K562 (cell line): ENCODE results near the gene B3GALNT2. TPM values are rescaled to one million over a fixed set of nuclear protein-coding genes. Genes with fewer than 3 reads are reported as not detected.

ENCODE experiments used
- ATAC-seq: fragments of 200-7000 bp; cut with Tn5 transposase; 3 replicates; pipeline ENCODE4 v1.9.1; 2020; ENCODE audit warnings: moderate library complexity
- BruUV-seq: library from RNA; stranded (reverse); fragments of 400-500 nt; replicated peaks from 2 replicates; lab custom pipeline; 2021; lab: Mats Ljungman, UMichigan
- CTCF ChIA-PET: fragments of 300-600 bp; formaldehyde crosslinking; extraction: SDS; loops from one replicate; lab custom pipeline; 2021; ENCODE audit warnings: low intra/inter-chr PET ratio; lab: Yijun Ruan, JAX
- POLR2A ChIA-PET: fragments of 300-600, 350-650 bp; sonication (Branson Sonifier 250); formaldehyde crosslinking; extraction: SDS; loops from one replicate; lab custom pipeline; 2021; ENCODE audit warnings: antibody characterized with exemption, inconsistent platforms; lab: Yijun Ruan, JAX
- DNase-seq, 4 experiments: peaks; one replicate each; pipeline versions ENCODE4 v3.0.0 to v3.0.0-alpha.2; 2011 to 2018; ENCODE audit warnings: low spot score in 3 of 4, mixed read lengths in 3 of 4; ENCODE audit errors: extremely low read depth in 1 of 4
- FAIRE-seq: peaks from 2 replicates; lab custom pipeline; 2011; peaks lifted over from hg19 to GRCh38; lab: Jason Lieb, UNC
- H2AFZ ChIP-seq: 2 replicates; pipeline ENCODE4 v1.6.0; 2011; ENCODE audit warnings: low read depth, low read length, control low read depth, inconsistent platforms
- H3K27ac ChIP-seq: fragments of 200-600 bp; 3 replicates; pipeline ENCODE4 v1.8.0; 2011; ENCODE audit warnings: low read depth, mild to moderate bottlenecking, control low read depth, inconsistent platforms, low read length, moderate library complexity, mixed read lengths; ENCODE audit errors: extremely low read depth
- H3K27me3 ChIP-seq, 2 experiments: fragments of 300-600 bp in 1 of 2; 2 replicates in 1 of 2; 3 replicates in 1 of 2; pipeline versions ENCODE4 v1.6.0 to v1.8.0; 2011; ENCODE audit warnings: inconsistent platforms in 2 of 2, low read length in 2 of 2, mild to moderate bottlenecking in 1 of 2, mixed read lengths in 1 of 2, moderate library complexity in 1 of 2; ENCODE audit not compliant: control insufficient read depth in 2 of 2, insufficient read depth in 2 of 2
- H3K36me3 ChIP-seq: fragments of 300-600 bp; 3 replicates; pipeline ENCODE4 v1.8.0; 2011; ENCODE audit warnings: mild to moderate bottlenecking, low read length, inconsistent platforms; ENCODE audit not compliant: control insufficient read depth, insufficient read depth
- H3K4me1 ChIP-seq, 2 experiments: fragments of 200-600 bp in 1 of 2; replicated peaks in 1 of 2; 2 replicates in 1 of 2; 3 replicates in 1 of 2; pipeline versions ENCODE4 v1.5.1 to v1.8.0; 2011; ENCODE audit warnings: inconsistent platforms in 2 of 2, low read length in 2 of 2, mild to moderate bottlenecking in 1 of 2, mixed read lengths in 1 of 2, moderate library complexity in 1 of 2; ENCODE audit not compliant: control insufficient read depth in 2 of 2, insufficient read depth in 2 of 2
- H3K4me2 ChIP-seq: 2 replicates; pipeline ENCODE4 v1.6.1; 2011; ENCODE audit warnings: low read length, control low read depth, inconsistent platforms, mixed read lengths; ENCODE audit not compliant: insufficient read depth
- H3K4me3 ChIP-seq: fragments of 200-600 bp; sonication (generic), shearing (Covaris generic); 2 replicates; pipeline ENCODE4 v1.5.1; 2016; ENCODE audit warnings: control low read depth, inconsistent platforms
- H3K79me2 ChIP-seq: fragments of 200-600 bp; 3 replicates; pipeline ENCODE4 v1.8.0; 2011; ENCODE audit warnings: low read length, inconsistent platforms; ENCODE audit not compliant: control insufficient read depth, insufficient read depth
- H3K9ac ChIP-seq, 2 experiments: 2 replicates each; pipeline versions ENCODE4 v1.6.0 to v1.6.1; 2011; ENCODE audit warnings: low read depth in 2 of 2, low read length in 2 of 2, control low read depth in 1 of 2, inconsistent platforms in 1 of 2, mild to moderate bottlenecking in 1 of 2, mixed read lengths in 1 of 2; ENCODE audit not compliant: insufficient read depth in 1 of 2
- H3K9me1 ChIP-seq: one replicate; pipeline ENCODE4 v1.6.0; 2011; ENCODE audit warnings: inconsistent platforms, mild to moderate bottlenecking, low read length, moderate library complexity; ENCODE audit not compliant: control insufficient read depth, insufficient read depth
- H3K9me3 ChIP-seq: replicated peaks from 2 replicates; pipeline ENCODE4 v1.5.1; 2011; ENCODE audit warnings: low read depth, low read length, inconsistent platforms; ENCODE audit not compliant: control insufficient read depth, insufficient read depth
- H4K20me1 ChIP-seq: replicated peaks from 2 replicates; pipeline ENCODE4 v1.6.1; 2011; ENCODE audit warnings: low read length, inconsistent platforms, mixed read lengths; ENCODE audit not compliant: control insufficient read depth, insufficient read depth
- E2F3 ChIP-seq: fragments of 250-450 bp; sonication (Bioruptor Pico); IDR thresholded peaks from 2 replicates; pipeline ENCODE4 v1.4.0; 2020; ENCODE audit warnings: mild to moderate bottlenecking
- E2F5 ChIP-seq: sonication (generic); formaldehyde crosslinking; IDR thresholded peaks from 2 replicates; pipeline ENCODE4 v1.8.0; 2022; ENCODE audit warnings: mild to moderate bottlenecking, missing genetic modification reagents
- FOS ChIP-seq: IDR thresholded peaks from 3 replicates; pipeline ENCODE4 v1.6.1; 2011; ENCODE audit not compliant: insufficient read length; ENCODE audit errors: extremely low read depth
- NKRF ChIP-seq: fragments of 450-650 bp; IDR thresholded peaks from 2 replicates; pipeline ENCODE4 v1.6.1; 2016; ENCODE audit warnings: borderline replicate concordance
- PHF21A ChIP-seq: fragments of 450-650 bp; IDR thresholded peaks from 2 replicates; pipeline ENCODE4 v1.6.1; 2017; ENCODE audit warnings: low read depth, borderline replicate concordance
- RREB1 ChIP-seq: fragments of 250-450 bp; sonication (Bioruptor Pico); IDR thresholded peaks from 2 replicates; pipeline ENCODE4 v1.4.0; 2020
- ZBTB33 ChIP-seq: sonication (generic); formaldehyde crosslinking; IDR thresholded peaks from 2 replicates; pipeline ENCODE4 v1.8.1; 2023; ENCODE audit warnings: mild to moderate bottlenecking, missing genetic modification reagents
- ZBTB5 ChIP-seq: fragments of 450-650 bp; IDR thresholded peaks from 2 replicates; pipeline ENCODE4 v1.6.1; 2017; ENCODE audit warnings: antibody characterized with exemption
- WGBS: fragments of 100-300 bp; shearing (Covaris generic); methylation state at CpG from one replicate; pipeline ENCODE4 v1.1.6; 2016; ENCODE audit warnings: low coverage, mixed read lengths; ENCODE audit not compliant: insufficient coverage; ENCODE audit errors: missing lambda C conversion rate; 5-methylcytosine and 5-hydroxymethylcytosine counted together
- in situ Hi-C: fragments of 300-500 bp; cut with MboI; formaldehyde crosslinking; loops from 4 replicates; pipeline ENCODE4 v1.15.0; 2018; ENCODE audit warnings: inconsistent platforms, mixed read lengths
- intact Hi-C: fragments of 100-400 bp; cut with micrococcal nuclease; formaldehyde crosslinking; loops from 2 replicates; pipeline ENCODE4 v1.14.2; 2022
- polyA plus RNA-seq, 8 experiments: library from polyadenylated mRNA; depleted of rRNA in 4 of 8; stranded (reverse) in 5 of 8; unstranded in 3 of 8; fragments of >200 nt; fragmentation: Nextera tagmentation in 2 of 8; fragmentation: Illumina TruSeq in 1 of 8; extraction: Ambion mirVana in 2 of 8; extraction: Trizol in 1 of 8; gene quantifications; 2 replicates each; pipeline versions ENCODE4 v1.2.1 to v1.2.3, GENCODE V29; 2011 to 2014; ENCODE audit warnings: inconsistent platforms in 1 of 8, missing spikeins in 1 of 8
- total RNA-seq, 7 experiments: library from RNA; depleted of rRNA in 6 of 7; stranded (reverse); fragments of >200 nt in 6 of 7; fragmentation: Illumina TruSeq in 2 of 7; extraction: Trizol in 2 of 7; gene quantifications; 2 replicates each; pipeline versions ENCODE4 v1.2.1 to v1.2.3, GENCODE V29; 2011 to 2021; ENCODE audit warnings: low replicate concordance in 1 of 7

Gene B3GALNT2
- total and polyA plus RNA-seq, 9 of the 15 experiments (the other 6 are each of a cell fraction or from before 2014, with no cell fraction given): 2.0 to 31.7 (median 22.9) TPM

GRCh38 chr1:235404190-235404589 is 100.1 kb downstream of the B3GALNT2 start:
- Histone ChIP-seq H3K36me3 (peaks cover 20% of the 10 kb centered on the region; the same call in 2 of the 3 replicates), H3K79me2 (peaks cover 41% of the 10 kb centered on the region), H3K9me3 (no peaks in the 10 kb centered on the region), H3K9ac (no peak overlapping the region), H3K27ac (no peak overlapping the region), H3K9me1 (no peaks in the 10 kb centered on the region), H2AFZ (no peak overlapping the region), H3K4me3 (no peak overlapping the region), H3K4me2 (no peak overlapping the region), H3K4me1 (peaks cover 7 to 11% of the 10 kb centered on the region in 2 experiments; a peak in 4 of 5 replicates), H4K20me1 (no peaks in the 10 kb centered on the region; the same call in 1 of the 2 replicates), H3K27me3 (no peaks in the 10 kb centered on the region)
- CTCF ChIA-PET: no interaction called here
- no peak for TF ChIP-seq RREB1
- no peak for TF ChIP-seq PHF21A
- no peak for TF ChIP-seq E2F5 (CRISPR knock-in tag)
- TF ChIP-seq E2F3 (CRISPR knock-in tag): no peak
- TF ChIP-seq FOS: no peak
- no peak for TF ChIP-seq ZBTB33 (CRISPR knock-in tag)
- TF ChIP-seq NKRF: no peak
- no peak for TF ChIP-seq ZBTB5
- WGBS: 93% methylated on average over 4 of the region's 5 CpGs
- BruUV-seq: no TSS peak
- FAIRE-seq (no peak), DNase-seq (no peak), ATAC-seq (no peak)
- in situ Hi-C loops (no loop called here), intact Hi-C loops (no loop called here)
- POLR2A ChIA-PET: interaction anchor here (0.6 kb wide), 1 partner anchor 299 kb away, joined by 4 read pairs; no protein-coding TSS in a partner anchor
